ENCODE data around the gene NUP205.
A peak's percentile ranks its signal among the peaks of the same experiment; 100 is the strongest.

Gene NUP205

GRCh38 chr7:135552148-135552547 lies 5.6 kb upstream of the NUP205 start:
- DNase-seq, result no peak

GRCh38 chr7:135553346-135553745 lies 4.4 kb upstream of the NUP205 start:
- no peak for DNase-seq

GRCh38 chr7:135558337-135558767 lies 635 bp downstream of the NUP205 start:
- peak; percentile 73 to 77 for DNase-seq

GRCh38 chr7:135558881-135559280 lies 1.2 kb downstream of the NUP205 start:
- no peak for DNase-seq

DNA sequence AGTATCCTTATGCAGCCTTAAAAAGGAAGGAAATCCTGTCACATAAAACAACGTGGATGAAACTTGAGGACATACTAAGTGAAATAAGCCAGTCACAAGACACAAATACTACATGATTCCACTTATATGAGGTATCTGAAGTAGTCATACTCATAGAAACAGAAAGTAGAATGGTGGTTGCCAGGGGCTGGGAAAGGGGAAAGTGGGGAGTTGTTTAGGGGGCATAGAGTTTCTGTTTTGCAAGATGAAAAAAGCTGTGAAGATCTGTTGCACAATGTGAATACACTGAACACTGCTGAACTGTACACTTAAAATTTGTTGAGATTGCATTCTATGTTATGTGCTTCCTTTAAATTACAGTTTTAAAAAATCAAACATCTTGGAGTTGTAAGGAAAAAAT lies 2.9 kb downstream of the NUP205 start:
- no peak for DNase-seq

DNA sequence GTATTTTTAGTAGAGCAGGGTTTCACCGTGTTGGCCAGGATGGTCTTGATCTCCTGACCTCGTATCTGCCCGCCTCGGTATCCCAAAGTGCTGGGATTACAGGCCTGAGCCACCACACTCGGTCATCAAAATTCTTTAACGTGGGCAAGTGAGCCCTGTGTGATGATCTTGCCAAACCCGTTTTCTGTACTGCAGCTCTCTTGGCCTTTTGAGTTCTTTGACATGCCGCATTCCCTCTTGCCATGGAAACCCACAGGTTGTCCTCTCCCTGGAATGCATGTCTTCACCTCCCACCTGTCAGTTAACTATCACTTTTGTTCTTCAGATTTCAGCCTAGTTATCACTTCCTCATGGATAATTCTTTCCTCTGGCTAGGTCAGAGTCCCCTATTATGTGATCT lies 5.0 kb downstream of the NUP205 start:
- no peak for DNase-seq

- DNase-seq, result no peak
Observed at GRCh38 chr7:135571834-135572233, 14.1 kb downstream of the NUP205 start.

DNA sequence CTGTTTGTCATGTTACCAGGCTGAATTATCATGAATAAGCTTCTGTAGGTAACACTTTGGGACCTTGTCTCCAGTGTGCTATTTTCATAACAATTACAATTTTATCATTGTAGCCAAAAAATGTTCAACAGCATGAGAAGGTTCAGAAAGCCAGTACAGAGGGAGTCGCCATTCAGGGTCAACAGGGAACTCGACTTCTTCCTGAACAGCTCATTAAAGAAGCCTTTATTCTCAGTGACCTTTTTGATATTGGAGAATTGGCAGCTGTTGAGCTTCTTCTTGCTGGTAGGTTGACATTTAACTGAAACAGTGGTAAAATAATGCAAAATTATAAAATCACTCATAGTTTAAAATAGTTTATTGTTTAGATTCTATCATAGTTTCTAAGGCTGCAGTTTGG lies 15.8 kb downstream of the NUP205 start:
- DNase-seq, result no peak

DNA sequence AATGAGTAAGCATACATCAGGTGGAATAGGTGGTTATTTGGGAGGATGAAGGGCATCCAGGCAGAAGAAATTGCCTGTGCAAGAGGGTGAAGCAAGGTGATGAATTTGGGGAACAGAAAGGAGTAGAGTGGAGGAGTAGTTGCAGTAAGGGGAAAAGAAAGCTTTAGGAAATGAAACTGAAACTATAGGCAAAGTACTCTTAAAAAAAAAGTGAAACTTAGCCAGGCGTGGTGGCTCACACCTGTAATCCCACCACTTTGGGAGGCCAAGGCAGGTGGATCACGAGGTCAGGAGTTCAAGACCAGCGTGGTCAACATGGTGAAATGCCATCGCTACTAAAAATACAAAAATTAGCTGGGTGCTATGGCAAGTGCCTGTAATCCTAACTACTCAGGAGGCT lies 17.6 kb downstream of the NUP205 start:
- peak in 1 of 2 donors; percentile 8 for DNase-seq

GRCh38 chr7:135578569-135578968 lies 20.9 kb downstream of the NUP205 start:
- DNase-seq, result no peak

GRCh38 chr7:135584362-135585353 lies 26.9 kb downstream of the NUP205 start:
- no peak for DNase-seq

DNA sequence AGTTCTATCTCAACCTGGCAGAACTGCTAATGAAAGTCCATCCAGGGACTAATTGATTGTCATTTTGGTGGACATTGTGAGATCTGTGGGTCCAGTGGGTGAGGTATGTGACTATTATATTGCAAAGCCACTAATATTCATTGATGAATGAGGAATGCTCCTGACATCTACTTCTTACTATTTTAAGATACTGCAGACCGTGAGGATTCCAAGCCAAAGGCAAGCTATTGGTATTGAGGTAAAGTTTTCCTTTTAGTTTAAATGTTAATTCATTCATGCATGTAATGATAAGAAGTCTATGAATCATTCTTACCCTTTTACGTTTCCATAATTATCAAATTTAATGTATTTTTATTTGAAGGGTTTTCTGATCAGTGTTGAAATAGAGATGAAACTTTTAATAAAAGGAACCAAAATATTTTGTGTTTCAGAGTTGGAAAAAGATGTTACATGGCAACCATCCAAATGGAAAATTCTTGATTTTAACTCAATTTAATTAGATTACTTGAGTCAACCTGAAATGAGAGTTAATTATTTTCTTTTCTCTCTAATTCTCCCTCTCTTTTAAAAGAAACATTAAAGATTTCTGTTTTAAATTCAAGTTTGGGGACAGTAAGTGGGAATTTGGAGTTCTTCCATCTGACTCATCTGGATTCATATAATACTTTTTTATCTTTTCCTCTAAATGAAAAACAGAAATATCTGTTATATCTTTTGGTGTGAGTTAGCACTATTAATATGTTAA lies 39.6 kb downstream of the NUP205 start:
- no peak for DNase-seq

DNA sequence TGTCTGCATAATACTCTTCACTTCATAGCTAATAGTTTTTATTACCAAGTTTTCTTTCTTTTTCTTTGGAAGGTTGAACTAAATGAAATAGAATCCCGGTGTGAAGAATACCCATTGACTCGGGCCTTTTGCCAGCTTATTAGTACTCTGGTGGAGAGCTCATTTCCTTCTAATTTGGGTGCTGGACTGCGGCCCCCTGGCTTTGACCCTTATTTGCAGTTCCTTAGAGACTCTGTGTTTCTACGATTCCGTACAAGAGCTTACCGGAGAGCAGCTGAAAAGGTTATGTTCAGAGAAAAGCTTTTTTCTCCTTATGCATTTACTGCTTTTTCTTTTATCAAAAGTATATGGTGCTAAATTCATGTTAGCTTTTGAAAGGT lies 40.2 kb downstream of the NUP205 start:
- DNase-seq, result no peak

DNA sequence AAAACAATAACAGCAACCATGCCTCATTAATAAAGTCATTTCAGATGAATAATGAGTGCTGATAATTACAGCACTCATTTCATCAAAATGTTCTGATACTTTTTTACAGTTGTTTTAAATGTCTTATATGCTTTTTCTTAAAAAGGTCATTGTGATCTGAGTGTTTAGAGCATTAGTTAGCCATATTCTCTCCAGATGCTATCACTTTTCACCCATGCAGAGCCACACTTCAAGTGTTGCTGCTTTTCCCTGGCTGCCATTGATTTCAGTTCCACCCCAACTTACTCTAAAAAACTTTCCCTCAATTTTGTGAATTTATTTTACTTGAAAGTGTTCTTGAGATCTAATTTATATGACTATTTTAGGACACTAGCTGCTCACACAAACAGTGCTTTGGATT lies 41.8 kb downstream of the NUP205 start:
- no peak for DNase-seq

DNA sequence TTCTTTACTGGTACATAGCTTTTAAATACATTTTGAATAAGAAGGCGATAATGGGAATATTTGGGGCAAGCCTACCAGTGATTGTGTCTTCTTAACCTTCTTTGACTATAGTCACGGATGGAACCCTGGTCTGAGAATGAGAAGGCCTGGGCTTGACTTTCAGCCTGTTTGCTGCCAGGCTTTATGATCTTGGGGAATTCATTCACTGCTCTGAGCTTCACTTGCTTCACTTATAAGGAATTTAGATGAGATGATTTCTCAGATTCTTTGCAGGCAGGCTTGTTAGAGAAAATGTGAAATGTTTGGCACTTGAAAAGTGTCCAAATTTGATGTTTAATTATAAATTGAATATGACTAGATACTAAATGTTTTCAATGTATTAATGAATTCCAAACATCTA lies 42.5 kb downstream of the NUP205 start:
- no peak for DNase-seq

DNA sequence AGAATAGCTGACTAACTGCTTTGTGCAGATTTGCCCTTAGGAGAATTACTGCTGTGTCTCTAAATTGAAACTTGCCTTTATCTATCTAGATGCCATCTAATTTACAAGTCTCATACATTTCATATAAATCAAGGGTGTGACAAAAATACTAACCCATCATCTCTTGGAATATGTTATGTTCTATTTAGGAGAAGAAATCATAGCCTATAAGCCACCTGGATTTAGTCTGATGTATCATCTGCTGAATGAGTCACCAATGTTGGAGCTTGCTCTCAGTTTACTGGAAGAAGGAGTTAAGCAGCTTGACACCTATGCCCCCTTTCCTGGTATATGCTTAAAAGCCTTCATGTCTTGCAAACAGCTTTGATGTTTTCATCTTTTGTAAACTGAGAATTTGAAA lies 43.5 kb downstream of the NUP205 start:
- no peak for DNase-seq

DNA sequence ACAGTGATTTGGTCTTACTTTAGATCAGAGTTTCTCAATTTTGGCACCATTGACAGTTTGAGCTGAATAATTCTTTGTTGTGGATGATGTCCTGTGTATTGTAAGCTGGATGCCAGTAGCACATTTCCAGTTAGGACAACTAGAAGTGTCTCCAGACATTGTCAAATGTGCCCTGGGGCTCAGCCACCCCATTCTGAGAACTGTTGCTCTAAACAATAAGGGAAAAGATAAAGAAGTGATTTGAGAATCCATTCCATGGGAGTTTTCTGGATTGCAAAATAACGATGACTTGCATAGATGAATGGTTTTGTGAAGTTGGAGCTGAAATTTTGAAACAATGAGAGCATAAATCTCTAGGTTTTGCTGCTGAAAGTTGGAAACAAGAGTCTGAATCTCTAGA lies 44.6 kb downstream of the NUP205 start:
- no peak for DNase-seq

GRCh38 chr7:135616136-135616535 lies 58.4 kb downstream of the NUP205 start:
- DNase-seq, result no peak

DNA sequence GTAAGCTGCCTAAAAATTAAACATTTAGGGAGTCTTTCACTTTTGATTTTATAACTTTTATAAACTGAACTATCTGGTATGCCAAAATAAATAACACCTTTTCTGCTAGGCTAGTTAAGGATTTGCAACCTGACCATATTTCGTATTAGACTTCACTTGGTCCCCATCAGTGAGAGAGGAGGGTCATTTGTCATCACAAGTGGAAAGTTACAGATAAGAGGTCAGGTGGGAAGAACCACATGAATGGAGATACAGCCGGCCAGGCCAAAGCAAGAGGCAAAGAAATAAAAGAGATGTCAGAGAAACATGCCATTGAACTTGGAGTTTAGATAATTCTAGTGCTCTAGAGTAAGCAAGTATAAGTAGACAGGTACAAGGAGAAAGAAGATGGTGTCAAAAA lies 60.1 kb downstream of the NUP205 start:
- no peak for DNase-seq

DNA sequence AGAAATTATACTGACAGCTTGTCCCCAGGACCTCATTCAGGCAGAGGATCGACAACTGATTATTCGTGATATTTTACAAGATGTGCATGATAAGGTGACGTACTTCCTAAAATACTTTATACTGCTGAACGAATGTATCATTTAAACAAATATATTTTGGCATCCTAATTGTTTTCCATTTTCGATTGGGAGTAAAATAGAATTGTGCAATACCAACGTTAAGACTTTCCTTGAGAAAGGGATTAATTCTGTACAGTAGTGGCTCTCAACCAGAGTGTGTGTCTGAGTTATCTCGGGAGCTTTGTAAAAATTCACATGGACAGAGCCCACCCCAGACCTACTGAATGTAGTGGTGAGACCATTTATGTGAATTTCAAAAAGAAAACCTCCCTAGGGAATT lies 60.8 kb downstream of the NUP205 start:
- DNase-seq, result no peak

DNA sequence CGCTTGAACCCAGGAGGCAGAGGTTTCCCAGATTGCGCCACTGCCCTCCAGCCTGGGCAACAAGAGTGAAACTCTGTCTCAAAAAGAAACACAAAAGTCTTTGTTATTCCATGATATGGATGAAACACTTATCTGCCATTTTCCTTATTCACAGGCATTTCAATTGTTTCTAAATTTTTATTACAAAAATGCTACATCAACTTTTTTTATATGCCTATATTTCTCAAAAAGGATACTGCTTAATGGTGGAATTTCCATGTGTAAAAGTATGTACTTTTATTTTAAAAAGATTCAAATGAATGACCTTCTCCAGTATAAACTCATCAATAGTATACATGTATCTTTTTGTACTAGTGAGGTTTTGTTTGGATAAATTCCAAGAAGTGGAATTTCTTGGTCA lies 62.7 kb downstream of the NUP205 start:
- DNase-seq, result no peak

GRCh38 chr7:135620980-135621850 lies 63.5 kb downstream of the NUP205 start:
- DNase-seq, result peak in 1 of 2 donors; percentile 49

Data from CD4-positive, alpha-beta T cell treated with Interleukin-1 beta for 1 hour (primary cell).